H9 (cell line): Measurements from ENCODE around the gene TMEM184B. TPM values are rescaled to one million over a fixed set of nuclear protein-coding genes. Genes with fewer than 3 reads are reported as not detected.

Experiments used
- DNase-seq: peaks from one replicate; pipeline ENCODE4 v3.0.0-alpha.2; 2017
- H2AFZ ChIP-seq: one replicate; pipeline ENCODE4 v1.6.1; 2013; ENCODE audit warnings: mild to moderate bottlenecking, low read length, control low read depth, moderate library complexity
- H2AK5ac ChIP-seq: 2 replicates; pipeline ENCODE4 v1.6.1; 2013; ENCODE audit warnings: low read length, control low read depth, mixed read lengths; ENCODE audit not compliant: insufficient read length
- H2BK120ac ChIP-seq: one replicate; pipeline ENCODE4 v1.6.1; 2013; ENCODE audit warnings: low read depth, mild to moderate bottlenecking, low read length, control low read depth, inconsistent platforms; ENCODE audit not compliant: poor library complexity, severe bottlenecking
- H2BK12ac ChIP-seq: 2 replicates; pipeline ENCODE4 v1.6.1; 2013; ENCODE audit warnings: low read length, control low read depth, mixed read lengths, low read depth; ENCODE audit not compliant: insufficient read length
- H2BK15ac ChIP-seq: 2 replicates; pipeline ENCODE4 v1.6.1; 2013; ENCODE audit warnings: low read depth, low read length, control low read depth
- H2BK20ac ChIP-seq: one replicate; pipeline ENCODE4 v1.6.1; 2013; ENCODE audit warnings: low read depth, mild to moderate bottlenecking, low read length, control low read depth, inconsistent platforms; ENCODE audit not compliant: poor library complexity, severe bottlenecking
- H2BK5ac ChIP-seq: 2 replicates; pipeline ENCODE4 v1.6.1; 2013; ENCODE audit warnings: low read length, control low read depth, mixed read lengths; ENCODE audit not compliant: insufficient read length
- H3K14ac ChIP-seq: 2 replicates; pipeline ENCODE4 v1.6.1; 2013; ENCODE audit warnings: low read length, control low read depth; ENCODE audit not compliant: insufficient read depth
- H3K18ac ChIP-seq: 2 replicates; pipeline ENCODE4 v1.6.1; 2013; ENCODE audit warnings: low read depth, mild to moderate bottlenecking, mixed read lengths, low read length, control low read depth; ENCODE audit not compliant: insufficient read length
- H3K23ac ChIP-seq: 2 replicates; pipeline ENCODE4 v1.6.1; 2013; ENCODE audit warnings: low read length, control low read depth, mixed read lengths, low read depth; ENCODE audit not compliant: insufficient read length
- H3K23me2 ChIP-seq: 2 replicates; pipeline ENCODE4 v1.6.1; 2013; ENCODE audit warnings: low read depth, mild to moderate bottlenecking, mixed read lengths, low read length, control low read depth; ENCODE audit not compliant: insufficient read length, poor library complexity, severe bottlenecking
- H3K27ac ChIP-seq: 2 replicates; pipeline ENCODE4 v1.5.1; 2013; ENCODE audit warnings: low read length, control low read depth, mixed read lengths, low read depth; ENCODE audit not compliant: insufficient read length
- H3K27me3 ChIP-seq: 2 replicates; pipeline ENCODE4 v1.6.1; 2013; ENCODE audit warnings: low read length, control low read depth, inconsistent platforms; ENCODE audit not compliant: insufficient read depth
- H3K4ac ChIP-seq: 2 replicates; pipeline ENCODE4 v1.6.1; 2013; ENCODE audit warnings: low read depth, mild to moderate bottlenecking, control low read depth, inconsistent platforms, low read length, moderate library complexity
- H3K4me1 ChIP-seq: 2 replicates; pipeline ENCODE4 v1.6.1; 2013; ENCODE audit warnings: low read length, control low read depth, inconsistent platforms; ENCODE audit not compliant: insufficient read depth
- H3K4me2 ChIP-seq: 2 replicates; pipeline ENCODE4 v1.6.1; 2013; ENCODE audit warnings: low read length, control low read depth, mixed read lengths; ENCODE audit not compliant: insufficient read length, insufficient read depth
- H3K56ac ChIP-seq: 2 replicates; pipeline ENCODE4 v1.6.1; 2013; ENCODE audit warnings: low read depth, mild to moderate bottlenecking, mixed read lengths, low read length, control low read depth; ENCODE audit not compliant: insufficient read length
- H3K79me1 ChIP-seq: 2 replicates; pipeline ENCODE4 v1.6.1; 2013; ENCODE audit warnings: low read depth, mild to moderate bottlenecking, moderate library complexity, low read length, control low read depth, inconsistent platforms; ENCODE audit not compliant: insufficient read depth, poor library complexity, severe bottlenecking
- H3K79me2 ChIP-seq: 2 replicates; pipeline ENCODE4 v1.6.1; 2013; ENCODE audit warnings: low read length, control low read depth, inconsistent platforms; ENCODE audit not compliant: insufficient read depth
- H3K9ac ChIP-seq: 2 replicates; pipeline ENCODE4 v1.6.1; 2013; ENCODE audit warnings: low read length, control low read depth, mixed read lengths; ENCODE audit not compliant: insufficient read length; ENCODE audit errors: extremely low read depth
- H3K9me3 ChIP-seq: one replicate; pipeline ENCODE4 v1.6.1; 2013; ENCODE audit warnings: low read depth, low read length, inconsistent platforms; ENCODE audit not compliant: control insufficient read depth
- H3T11ph ChIP-seq: one replicate; pipeline ENCODE4 v1.6.1; 2013; ENCODE audit warnings: mild to moderate bottlenecking, low read length, control low read depth, inconsistent platforms
- H4K20me1 ChIP-seq: one replicate; pipeline ENCODE4 v1.6.1; 2013; ENCODE audit not compliant: control insufficient read depth, insufficient read length, insufficient read depth
- H4K5ac ChIP-seq: 2 replicates; pipeline ENCODE4 v1.6.1; 2013; ENCODE audit warnings: low read depth, mild to moderate bottlenecking, mixed read lengths, low read length, control low read depth; ENCODE audit not compliant: insufficient read length
- H4K8ac ChIP-seq: replicated peaks from 2 replicates; pipeline ENCODE4 v1.6.1; 2013; ENCODE audit warnings: low read length, control low read depth, mixed read lengths, low read depth; ENCODE audit not compliant: insufficient read length
- H4K91ac ChIP-seq: 2 replicates; pipeline ENCODE4 v1.6.1; 2013; ENCODE audit warnings: low read depth, mild to moderate bottlenecking, moderate library complexity, mixed read lengths, low read length, control low read depth; ENCODE audit not compliant: insufficient read length
- H3K27ac Mint-ChIP-seq, 3 experiments: 2 replicates in 2 of 3; 3 replicates in 1 of 3; pipeline ENCODE4 v1.8.0; 2020 to 2021; ENCODE audit warnings: mixed read lengths in 3 of 3, mild to moderate bottlenecking in 1 of 3, moderate library complexity in 1 of 3
- H3K27me3 Mint-ChIP-seq: 2 replicates; pipeline ENCODE4 v1.8.0; 2021; ENCODE audit warnings: low read depth, mild to moderate bottlenecking, moderate library complexity, mixed read lengths
- H3K36me3 Mint-ChIP-seq, 3 experiments: 2 replicates in 2 of 3; 3 replicates in 1 of 3; pipeline ENCODE4 v1.8.0; 2020 to 2021; ENCODE audit warnings: low read depth in 3 of 3, mixed read lengths in 3 of 3; ENCODE audit not compliant: insufficient read depth in 1 of 3
- H3K4me1 Mint-ChIP-seq, 2 experiments: 2 replicates each; pipeline ENCODE4 v1.8.0; 2020; ENCODE audit warnings: mixed read lengths in 2 of 2
- H3K4me3 Mint-ChIP-seq, 2 experiments: 2 replicates in 1 of 2; 3 replicates in 1 of 2; pipeline ENCODE4 v1.8.0; 2020 to 2021; ENCODE audit warnings: mild to moderate bottlenecking in 2 of 2, mixed read lengths in 2 of 2, moderate library complexity in 1 of 2
- H3K9me3 Mint-ChIP-seq, 2 experiments: 2 replicates in 1 of 2; 3 replicates in 1 of 2; pipeline ENCODE4 v1.8.0; 2020; ENCODE audit warnings: mild to moderate bottlenecking in 2 of 2, mixed read lengths in 2 of 2, moderate library complexity in 1 of 2
- WGBS: extraction: QIAGEN DNeasy Blood & Tissue Kit; methylation state at CpG from one replicate; pipeline ENCODE4 v1.1.7; 2013; ENCODE audit warnings: missing lambda C conversion rate, low lambda C conversion rate, mixed read lengths; ENCODE audit not compliant: insufficient read length; ENCODE audit errors: extremely low coverage; 5-methylcytosine and 5-hydroxymethylcytosine counted together
- total RNA-seq: library from RNA; stranded (reverse); gene quantifications from 2 replicates; pipeline ENCODE4 v1.2.1, GENCODE V29; 2021
- TF ChIP-seq, protein P1 (sequence below): fragments of 200-600 bp; sonication (generic); conservative IDR thresholded peaks from 3 replicates; pipeline ENCODE4 v1.8.0; 2021; ENCODE audit warnings: antibody characterized with exemption, mild to moderate bottlenecking

The TMEM184B gene
- total RNA-seq, 1 experiment from 2014 or later: 58.5 TPM

DNA sequence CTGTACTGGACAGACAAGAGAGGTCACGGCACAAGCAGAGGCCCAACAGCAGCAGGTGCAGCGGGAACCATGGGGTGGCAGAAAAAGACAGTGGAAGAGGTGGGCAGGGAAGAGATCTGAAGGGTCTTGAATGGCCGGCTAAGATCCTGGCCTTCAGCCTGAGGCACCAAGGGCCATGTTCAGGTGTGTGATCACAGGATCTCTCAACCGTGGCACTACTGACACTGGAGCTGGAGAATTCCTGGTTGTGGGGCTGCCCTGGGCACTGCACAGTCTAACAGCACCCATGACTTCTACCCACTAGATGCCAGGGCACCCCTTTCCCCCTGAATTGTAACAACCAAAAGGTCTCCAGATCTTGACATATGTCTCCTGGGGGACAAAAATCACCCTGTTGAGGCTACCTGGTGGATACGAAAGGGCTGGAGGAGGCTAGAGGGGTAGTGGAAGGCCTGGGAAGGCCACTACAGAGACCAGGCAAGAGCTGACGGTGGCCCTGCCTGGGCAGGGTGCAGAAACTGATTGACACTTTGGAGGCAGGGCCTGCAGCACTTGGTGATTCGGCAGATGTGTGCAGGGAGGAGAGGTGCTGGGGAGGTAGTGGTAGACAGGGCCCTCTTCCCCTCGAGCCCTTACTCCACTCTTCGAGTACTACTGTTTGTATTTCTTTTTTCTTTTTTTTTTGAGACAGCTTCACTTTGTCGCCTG lies 36.1 kb upstream of the TMEM184B start:
- Histone ChIP-seq H3K9me3 (no peaks in the 10 kb centered on the region), H4K91ac (no peak overlapping the region), H3K23ac (no peak overlapping the region), H2BK15ac (no peak overlapping the region), H4K8ac (no peak overlapping the region), H3K18ac (no peak overlapping the region), H3K4me1 (peaks cover 3% of the 10 kb centered on the region; the same call in 1 of the 2 replicates), H2AFZ (no peak overlapping the region), H2BK5ac (no peak overlapping the region), H2BK20ac (no peak overlapping the region), H4K5ac (no peak overlapping the region), H3K4ac (no peak overlapping the region), H3K79me1 (peaks cover 3% of the 10 kb centered on the region), H3K27me3 (no peaks in the 10 kb centered on the region), H3K14ac (no peak overlapping the region; the same call in 1 of the 2 replicates), H3K4me2 (no peak overlapping the region), H3K79me2 (peaks cover 79% of the 10 kb centered on the region; the same call in 1 of the 2 replicates), H3T11ph (no peak overlapping the region), H2AK5ac (no peak overlapping the region), H3K23me2 (no peaks in the 10 kb centered on the region), H2BK12ac (no peak overlapping the region), H2BK120ac (no peak overlapping the region), H3K9ac (no peak overlapping the region), H3K27ac (no peak overlapping the region), H3K56ac (no peak overlapping the region), H4K20me1 (peaks cover 3% of the 10 kb centered on the region)
- Mint-ChIP-seq H3K36me3 (peaks cover 34 to 79% (median 78%) of the 10 kb centered on the region in 3 experiments; a peak in 6 of 7 replicates), H3K4me1 (peaks cover 66 to 82% of the 10 kb centered on the region in 2 experiments), H3K27ac (peak overlapping the region in 2 of 3 experiments; percentile 19 to 81; a peak in 4 of 7 replicates), H3K27me3 (no peaks in the 10 kb centered on the region), H3K4me3 (no peak overlapping the region), H3K9me3 (no peaks in the 10 kb centered on the region; a peak in 1 of 5 replicates)
- TF ChIP-seq, protein P1, sequence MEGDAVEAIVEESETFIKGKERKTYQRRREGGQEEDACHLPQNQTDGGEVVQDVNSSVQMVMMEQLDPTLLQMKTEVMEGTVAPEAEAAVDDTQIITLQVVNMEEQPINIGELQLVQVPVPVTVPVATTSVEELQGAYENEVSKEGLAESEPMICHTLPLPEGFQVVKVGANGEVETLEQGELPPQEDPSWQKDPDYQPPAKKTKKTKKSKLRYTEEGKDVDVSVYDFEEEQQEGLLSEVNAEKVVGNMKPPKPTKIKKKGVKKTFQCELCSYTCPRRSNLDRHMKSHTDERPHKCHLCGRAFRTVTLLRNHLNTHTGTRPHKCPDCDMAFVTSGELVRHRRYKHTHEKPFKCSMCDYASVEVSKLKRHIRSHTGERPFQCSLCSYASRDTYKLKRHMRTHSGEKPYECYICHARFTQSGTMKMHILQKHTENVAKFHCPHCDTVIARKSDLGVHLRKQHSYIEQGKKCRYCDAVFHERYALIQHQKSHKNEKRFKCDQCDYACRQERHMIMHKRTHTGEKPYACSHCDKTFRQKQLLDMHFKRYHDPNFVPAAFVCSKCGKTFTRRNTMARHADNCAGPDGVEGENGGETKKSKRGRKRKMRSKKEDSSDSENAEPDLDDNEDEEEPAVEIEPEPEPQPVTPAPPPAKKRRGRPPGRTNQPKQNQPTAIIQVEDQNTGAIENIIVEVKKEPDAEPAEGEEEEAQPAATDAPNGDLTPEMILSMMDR: no peak
- DNase-seq: no peak
- no CpG with 5 or more reads among the region's 10 CpGs for WGBS
